GM13977 (cell line): ENCODE data around the gene PCNX2.
"Not testable (repeated sequence)": the region's sequence is repeated elsewhere in the genome, so short reads cannot be mapped to it uniquely, and the experiment has no call there.

Experiments
- DNase-seq: peaks from one replicate; pipeline ENCODE4 v3.0.0; 2012; ENCODE audit warnings: low spot score
- in situ Hi-C: fragments of 300-500 bp; cut with MboI; formaldehyde crosslinking; loops from one replicate; pipeline ENCODE4 v1.12.0; 2022; ENCODE audit warnings: low sequenced_read_pairs, low pct_unique_long_range_greater_than_20kb, mixed read lengths, inconsistent platforms; ENCODE audit not compliant: unreplicated experiment
- TF ChIP-seq, protein P1 (sequence below): IDR thresholded peaks from 2 replicates; pipeline ENCODE4 v1.5.1; 2012; ENCODE audit warnings: mild to moderate bottlenecking, control low read depth; ENCODE audit not compliant: insufficient read depth; ENCODE audit errors: extremely low read depth, missing control alignments

Gene PCNX2

GRCh38 chr1:233112186-233113008, 183.1 kb downstream of the PCNX2 start:
- DNase-seq, result no peak
- in situ Hi-C loops, result no loop called here
- TF ChIP-seq, protein P1, sequence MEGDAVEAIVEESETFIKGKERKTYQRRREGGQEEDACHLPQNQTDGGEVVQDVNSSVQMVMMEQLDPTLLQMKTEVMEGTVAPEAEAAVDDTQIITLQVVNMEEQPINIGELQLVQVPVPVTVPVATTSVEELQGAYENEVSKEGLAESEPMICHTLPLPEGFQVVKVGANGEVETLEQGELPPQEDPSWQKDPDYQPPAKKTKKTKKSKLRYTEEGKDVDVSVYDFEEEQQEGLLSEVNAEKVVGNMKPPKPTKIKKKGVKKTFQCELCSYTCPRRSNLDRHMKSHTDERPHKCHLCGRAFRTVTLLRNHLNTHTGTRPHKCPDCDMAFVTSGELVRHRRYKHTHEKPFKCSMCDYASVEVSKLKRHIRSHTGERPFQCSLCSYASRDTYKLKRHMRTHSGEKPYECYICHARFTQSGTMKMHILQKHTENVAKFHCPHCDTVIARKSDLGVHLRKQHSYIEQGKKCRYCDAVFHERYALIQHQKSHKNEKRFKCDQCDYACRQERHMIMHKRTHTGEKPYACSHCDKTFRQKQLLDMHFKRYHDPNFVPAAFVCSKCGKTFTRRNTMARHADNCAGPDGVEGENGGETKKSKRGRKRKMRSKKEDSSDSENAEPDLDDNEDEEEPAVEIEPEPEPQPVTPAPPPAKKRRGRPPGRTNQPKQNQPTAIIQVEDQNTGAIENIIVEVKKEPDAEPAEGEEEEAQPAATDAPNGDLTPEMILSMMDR, result no peak

DNA sequence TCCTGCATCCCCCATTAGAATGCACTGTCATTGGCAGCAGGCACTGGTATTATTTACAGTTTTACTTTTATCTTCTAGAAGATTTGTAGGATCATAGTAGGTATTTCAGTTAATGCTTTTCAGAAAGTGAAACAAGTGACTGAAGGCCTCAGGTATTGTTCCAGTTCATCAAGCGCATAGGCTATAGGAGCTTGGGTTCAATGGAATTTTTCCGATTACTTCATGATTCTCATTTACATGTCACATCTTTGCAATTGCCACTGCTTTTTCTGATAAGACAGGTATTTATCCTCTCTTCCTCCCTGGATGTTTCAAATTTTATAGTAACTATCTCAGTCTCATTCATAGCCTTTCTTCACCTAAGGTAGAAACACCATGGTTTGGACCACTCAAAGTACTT, 183.8 kb downstream of the PCNX2 start:
- TF ChIP-seq, protein P1, result no peak
- DNase-seq, result no peak
- in situ Hi-C loops, result no loop called here

DNA sequence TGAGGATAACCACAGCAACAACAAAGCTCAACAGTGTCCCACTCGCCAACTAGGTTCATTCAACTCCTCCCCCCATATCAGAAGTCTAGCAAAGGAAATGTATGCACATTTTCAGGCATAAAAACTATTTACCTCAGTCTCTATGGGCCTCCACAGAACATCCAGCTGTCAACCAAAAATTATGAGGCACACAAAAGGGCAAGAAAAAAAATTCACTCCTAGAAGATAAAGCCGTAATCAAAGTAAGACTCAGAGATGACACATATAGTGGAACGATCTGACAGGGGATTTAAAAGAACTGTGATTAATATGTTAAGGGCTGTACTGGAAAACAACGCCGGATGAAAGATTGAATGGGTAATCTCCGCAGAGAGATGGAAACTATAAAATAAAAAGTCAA, 186.4 kb downstream of the PCNX2 start:
- no peak for DNase-seq
- TF ChIP-seq, protein P1, result no peak
- in situ Hi-C loops, result no loop called here

DNA sequence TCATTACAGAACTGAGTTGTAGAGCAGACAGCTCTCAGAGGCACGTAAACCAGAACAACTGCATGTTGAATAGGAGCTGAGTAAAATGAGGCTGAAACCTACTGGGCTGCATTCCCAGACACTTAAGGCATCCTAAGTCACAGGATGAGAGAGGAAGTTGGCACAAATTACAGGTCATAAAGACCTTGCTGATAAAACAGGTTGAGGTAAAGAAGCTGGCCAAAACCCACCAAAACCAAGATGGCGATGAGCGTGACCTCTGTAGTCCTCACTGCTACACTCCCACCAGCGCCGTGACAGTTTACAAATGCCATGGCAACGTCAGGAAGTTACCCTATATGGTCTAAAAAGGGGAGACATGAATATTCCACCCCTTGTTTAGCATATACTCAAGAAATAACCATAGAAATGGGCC, 187.8 kb downstream of the PCNX2 start:
- in situ Hi-C loops, DNase-seq: not testable (repeated sequence)

- TF ChIP-seq, protein P1, result no peak
- DNase-seq, result no peak
- in situ Hi-C loops, result no loop called here
These were observed 188.3 kb downstream of the PCNX2 start for GRCh38 chr1:233107130-233107660.

DNA sequence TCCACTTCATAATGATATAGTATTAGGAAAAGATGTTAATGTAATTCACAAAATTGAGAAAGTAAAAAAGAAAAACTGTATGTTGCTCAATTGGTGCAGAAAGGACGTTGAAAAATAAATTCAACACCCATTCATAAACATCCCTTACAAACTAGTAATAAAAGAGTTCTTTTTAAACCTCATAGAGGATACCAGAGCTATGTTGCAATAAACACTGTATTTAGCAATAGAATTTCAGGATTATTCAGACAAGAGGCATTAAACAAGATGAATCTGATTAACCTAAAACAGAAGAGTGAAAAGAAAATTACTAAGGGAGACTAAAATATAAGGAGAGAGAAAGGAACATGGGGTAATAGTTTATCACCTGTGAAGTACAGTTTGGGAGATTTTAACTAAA, 190.3 kb downstream of the PCNX2 start:
- TF ChIP-seq, protein P1, result no peak
- in situ Hi-C loops, result no loop called here
- DNase-seq, result no peak

- TF ChIP-seq, protein P1, result no peak
- in situ Hi-C loops, result no loop called here
- no peak for DNase-seq
These were observed 193.2 kb downstream of the PCNX2 start for GRCh38 chr1:233102341-233102740.
